SK-N-MC (cell line): ENCODE measurements around the gene APH1B.

Experiments
- DNase-seq: peaks from one replicate; pipeline ENCODE4 v3.0.0-alpha.2; 2011; ENCODE audit warnings: low read depth, low spot score
- H3K27ac ChIP-seq: fragments of 200-600 bp; sonication (generic); 2 replicates; pipeline ENCODE4 v1.5.1; 2016; ENCODE audit warnings: mixed run types
- H3K36me3 ChIP-seq: fragments of 200-600 bp; sonication (generic); 2 replicates; pipeline ENCODE4 v1.6.1; 2017; ENCODE audit warnings: antibody characterized with exemption, low read length, mixed read lengths; ENCODE audit not compliant: insufficient read depth
- H3K4me3 ChIP-seq: fragments of 200-600 bp; sonication (generic); 2 replicates; pipeline ENCODE4 v1.5.1; 2016
- H3K9ac ChIP-seq: fragments of 200-600 bp; sonication (generic); 2 replicates; pipeline ENCODE4 v1.8.0; 2017; ENCODE audit warnings: mixed run types, mixed read lengths; ENCODE audit not compliant: insufficient read length
- H3K9me3 ChIP-seq: fragments of 200-600 bp; sonication (generic); 2 replicates; pipeline ENCODE4 v1.6.1; 2017; ENCODE audit warnings: low read depth, mild to moderate bottlenecking, antibody characterized with exemption, low read length, moderate library complexity, mixed read lengths
- EZH2 ChIP-seq: fragments of 200-600 bp; sonication (generic); IDR thresholded peaks from one replicate; pipeline ENCODE4 v1.6.1; 2017; ENCODE audit warnings: antibody characterized with exemption
- FOXP2 ChIP-seq: optimal IDR thresholded peaks from 2 replicates; pipeline ENCODE3; 2011; ENCODE audit warnings: mild to moderate bottlenecking, moderate library complexity; ENCODE audit not compliant: insufficient read depth; ENCODE audit errors: extremely low read length, control extremely low read depth
- POLR2AphosphoS5 ChIP-seq: IDR thresholded peaks from 2 replicates; pipeline ENCODE4 v1.6.1; 2012; ENCODE audit warnings: mild to moderate bottlenecking, low read depth, low read length, borderline replicate concordance

Gene APH1B

DNA sequence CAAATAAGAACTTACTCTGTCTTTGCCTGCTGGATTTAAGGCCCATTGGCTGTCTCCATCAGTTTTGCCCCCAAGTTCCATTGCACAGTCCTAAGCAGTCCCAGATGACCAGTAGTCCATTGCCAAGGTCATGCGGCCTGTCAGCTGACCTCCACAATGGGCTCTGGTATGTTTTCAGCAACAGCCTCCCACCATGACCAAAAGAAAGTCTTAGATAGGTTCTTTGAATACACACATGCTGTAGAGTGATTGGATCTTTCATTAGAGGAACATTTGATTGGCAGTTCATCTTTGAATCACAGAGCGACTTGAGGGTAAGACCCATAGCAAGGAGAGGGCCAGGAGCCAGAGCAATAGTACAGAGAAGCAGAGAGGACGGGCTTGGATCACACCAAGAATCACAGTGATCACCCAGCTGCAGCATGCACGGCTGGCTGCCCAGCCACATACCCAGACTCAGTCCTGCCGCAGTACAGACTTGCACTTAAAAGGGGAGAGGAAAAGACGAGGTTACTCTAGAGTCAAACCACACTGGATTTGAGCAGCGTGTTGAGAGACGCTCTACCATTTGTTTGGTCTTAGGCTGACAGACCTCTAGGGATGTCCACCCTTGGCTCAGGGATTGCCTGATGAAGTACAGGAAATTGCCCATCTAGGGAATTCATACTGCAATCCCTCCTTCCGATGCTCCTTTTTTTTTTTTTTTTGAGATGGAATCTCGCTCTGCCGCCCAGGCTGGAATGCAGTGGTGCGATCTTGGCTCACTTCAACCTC lies 50.4 kb downstream of the APH1B start:
- TF ChIP-seq POLR2AphosphoS5: no peak
- Histone ChIP-seq H3K9ac (no peak overlapping the region), H3K36me3 (no peaks in the 10 kb centered on the region), H3K9me3 (no peaks in the 10 kb centered on the region), H3K27ac (no peak overlapping the region), H3K4me3 (no peak overlapping the region)
- no peak for DNase-seq

GRCh38 chr15:63329567-63330350 lies 52.4 kb downstream of the APH1B start:
- Histone ChIP-seq H3K36me3 (no peaks in the 10 kb centered on the region), H3K9ac (no peak overlapping the region), H3K27ac (no peak overlapping the region), H3K4me3 (no peak overlapping the region), H3K9me3 (no peaks in the 10 kb centered on the region)
- DNase-seq: no peak
- TF ChIP-seq EZH2 (no peak), POLR2AphosphoS5 (no peak), FOXP2 (no peak)

DNA sequence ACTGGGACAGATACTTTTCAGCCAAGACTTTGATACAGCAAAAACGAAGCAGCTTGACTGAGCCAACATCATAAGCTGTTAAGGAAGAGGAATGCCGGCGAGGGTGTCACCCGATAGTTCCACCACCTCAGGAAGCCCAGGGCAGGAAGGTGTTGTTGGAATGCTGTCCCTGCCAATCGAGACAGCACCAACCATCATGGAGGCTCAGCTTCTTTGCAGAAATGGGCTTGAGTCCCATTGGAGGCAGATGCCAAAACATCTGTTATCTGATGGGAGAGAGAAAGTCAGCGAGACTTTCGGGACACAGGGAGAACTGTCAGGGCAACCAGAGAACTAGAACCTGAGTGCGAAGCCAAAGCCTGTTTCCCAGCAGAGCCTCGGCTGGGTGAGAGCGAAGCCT lies 53.5 kb downstream of the APH1B start:
- Histone ChIP-seq H3K27ac (no peak overlapping the region), H3K9me3 (no peaks in the 10 kb centered on the region), H3K9ac (no peak overlapping the region), H3K36me3 (no peaks in the 10 kb centered on the region), H3K4me3 (no peak overlapping the region)
- DNase-seq: no peak
- no peak for TF ChIP-seq FOXP2
- no peak for TF ChIP-seq EZH2
- TF ChIP-seq POLR2AphosphoS5: no peak

DNA sequence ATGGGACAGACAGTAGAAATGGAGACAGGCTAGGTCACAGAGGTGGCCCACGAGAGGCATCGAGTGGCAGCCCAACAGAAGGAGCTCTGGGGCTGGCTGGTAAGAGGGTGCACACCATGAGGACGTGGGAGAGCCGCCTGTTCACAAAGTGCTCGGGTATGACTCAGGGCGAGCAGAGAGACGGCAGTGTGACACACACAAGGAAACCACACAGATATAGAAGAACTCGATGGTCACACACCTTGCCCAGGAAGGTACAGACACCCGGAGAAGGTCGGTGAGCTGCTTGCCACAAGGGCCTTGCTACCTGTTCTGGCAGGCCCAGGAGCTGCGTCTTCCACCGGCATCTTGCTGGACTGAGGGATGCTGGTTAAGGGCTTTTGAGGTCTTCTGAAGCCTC lies 54.1 kb downstream of the APH1B start:
- H3K9ac ChIP-seq: no peak overlapping the region

GRCh38 chr15:63332367-63333124 lies 55.1 kb downstream of the APH1B start:
- H3K9me3 ChIP-seq: no peaks in the 10 kb centered on the region
- DNase-seq: no peak
- H3K9ac ChIP-seq: no peak overlapping the region
- no peak overlapping the region for H3K27ac ChIP-seq
- TF ChIP-seq FOXP2 (no peak), POLR2AphosphoS5 (no peak), EZH2 (no peak)
- no peak overlapping the region for H3K4me3 ChIP-seq
- no peaks in the 10 kb centered on the region for H3K36me3 ChIP-seq

More for the DNA sequence above, 54.1 kb downstream of the APH1B start:
- DNase-seq: no peak
- Histone ChIP-seq H3K4me3 (no peak overlapping the region), H3K9me3 (no peaks in the 10 kb centered on the region), H3K27ac (no peak overlapping the region), H3K36me3 (no peaks in the 10 kb centered on the region)
- TF ChIP-seq POLR2AphosphoS5 (no peak), EZH2 (no peak), FOXP2 (no peak)

GRCh38 chr15:63334821-63335220 lies 57.4 kb downstream of the APH1B start:
- no peak for DNase-seq
- Histone ChIP-seq H3K27ac (no peak overlapping the region), H3K36me3 (no peaks in the 10 kb centered on the region), H3K4me3 (no peak overlapping the region), H3K9ac (no peak overlapping the region), H3K9me3 (no peaks in the 10 kb centered on the region)
- TF ChIP-seq FOXP2: no peak
- TF ChIP-seq POLR2AphosphoS5: no peak
- no peak for TF ChIP-seq EZH2

GRCh38 chr15:63335543-63336240 lies 58.3 kb downstream of the APH1B start:
- Histone ChIP-seq H3K27ac (no peak overlapping the region), H3K36me3 (no peaks in the 10 kb centered on the region), H3K9ac (no peak overlapping the region), H3K4me3 (no peak overlapping the region), H3K9me3 (no peaks in the 10 kb centered on the region)
- TF ChIP-seq POLR2AphosphoS5 (no peak), FOXP2 (no peak), EZH2 (no peak)
- DNase-seq: no peak
